HepG2 (cell line): ENCODE measurements around the gene PRSS38. TPM values are rescaled to one million over a fixed set of nuclear protein-coding genes. Genes with fewer than 3 reads are reported as not detected.

ENCODE experiments used
- ATAC-seq: fragments of 200-7000 bp; cut with Tn5 transposase; 3 replicates; pipeline ENCODE4 v1.9.1; 2020; ENCODE audit warnings: mild to moderate bottlenecking, moderate library complexity
- BruUV-seq: library from RNA; stranded (reverse); fragments of 400-500 nt; replicated peaks from 2 replicates; lab custom pipeline; 2021; lab: Mats Ljungman, UMichigan
- CTCF ChIA-PET: fragments of 300-600 bp; formaldehyde crosslinking; extraction: SDS; loops from one replicate; lab custom pipeline; 2021; ENCODE audit warnings: low total read pairs, inconsistent platforms, low intra/inter-chr PET ratio; lab: Yijun Ruan, JAX
- POLR2A ChIA-PET: fragments of 350-600 bp; sonication (Branson Sonifier 250); formaldehyde crosslinking; loops from one replicate; lab custom pipeline; 2020; ENCODE audit warnings: antibody characterized with exemption, inconsistent platforms; lab: Yijun Ruan, JAX
- DNase-seq: peaks from one replicate; pipeline ENCODE4 v3.0.0-alpha.2; 2015; ENCODE audit warnings: low spot score
- FAIRE-seq: peaks from 3 replicates; lab custom pipeline; 2011; peaks lifted over from hg19 to GRCh38; lab: Jason Lieb, UNC
- H2AFZ ChIP-seq: one replicate; pipeline ENCODE4 v1.6.1; 2011; ENCODE audit warnings: low read length, inconsistent platforms
- H3K27ac ChIP-seq: fragments of 300-600 bp; 3 replicates; pipeline ENCODE4 v1.8.0; 2011; ENCODE audit warnings: mixed run types, mild to moderate bottlenecking, mixed read lengths, low read length, inconsistent platforms; ENCODE audit not compliant: insufficient read depth; ENCODE audit errors: extremely low read length
- H3K27me3 ChIP-seq, 2 experiments: fragments of 200-600 bp in 1 of 2; 2 replicates in 1 of 2; 3 replicates in 1 of 2; pipeline versions ENCODE4 v1.6.0 to v1.8.0; 2011; ENCODE audit warnings: low read length in 2 of 2, mild to moderate bottlenecking in 2 of 2, moderate library complexity in 2 of 2, inconsistent platforms in 1 of 2; ENCODE audit not compliant: insufficient read depth in 2 of 2, control insufficient read depth in 1 of 2
- H3K36me3 ChIP-seq, 2 experiments: fragments of 200-600 bp in 1 of 2; replicated peaks in 1 of 2; 2 replicates in 1 of 2; 3 replicates in 1 of 2; pipeline versions ENCODE4 v1.5.1 to v1.8.0; 2011; ENCODE audit warnings: low read length in 2 of 2, inconsistent platforms in 1 of 2; ENCODE audit not compliant: insufficient read depth in 2 of 2, control insufficient read depth in 1 of 2
- H3K4me1 ChIP-seq: 2 replicates; pipeline ENCODE4 v1.5.1; 2012; ENCODE audit warnings: low read length, inconsistent platforms; ENCODE audit not compliant: insufficient read depth
- H3K4me2 ChIP-seq: 2 replicates; pipeline ENCODE4 v1.6.0; 2011; ENCODE audit warnings: low read depth, low read length, inconsistent platforms
- H3K4me3 ChIP-seq, 3 experiments: fragments of 200-600 bp in 1 of 3; sonication (generic), shearing (Covaris generic) in 1 of 3; replicated peaks in 1 of 3; 2 replicates each; pipeline ENCODE4 v1.5.1; 2011 to 2016; ENCODE audit warnings: low read length in 3 of 3, inconsistent platforms in 2 of 3, low read depth in 2 of 3, mild to moderate bottlenecking in 2 of 3, control low read depth in 1 of 3, mixed read lengths in 1 of 3; ENCODE audit not compliant: insufficient read depth in 1 of 3
- H3K79me2 ChIP-seq: one replicate; pipeline ENCODE4 v1.6.1; 2011; ENCODE audit warnings: low read length, inconsistent platforms; ENCODE audit not compliant: insufficient read depth
- H3K9ac ChIP-seq: 2 replicates; pipeline ENCODE4 v1.6.0; 2011; ENCODE audit warnings: mild to moderate bottlenecking, low read depth, low read length, inconsistent platforms; ENCODE audit not compliant: insufficient read depth
- H3K9me3 ChIP-seq: 2 replicates; pipeline ENCODE4 v1.5.1; 2012; ENCODE audit warnings: mild to moderate bottlenecking, low read length
- H4K20me1 ChIP-seq: 2 replicates; pipeline ENCODE4 v1.6.0; 2011; ENCODE audit warnings: inconsistent platforms, mild to moderate bottlenecking, low read length, moderate library complexity; ENCODE audit not compliant: insufficient read depth
- DBP ChIP-seq: sonication (generic); formaldehyde crosslinking; IDR thresholded peaks from 2 replicates; pipeline ENCODE4 v1.4.0; 2020; ENCODE audit warnings: missing genetic modification reagents; ENCODE audit errors: not compliant biosample characterization
- GATA4 ChIP-seq: sonication (generic); IDR thresholded peaks from 2 replicates; pipeline ENCODE4 v1.6.1; 2016; ENCODE audit warnings: antibody characterized with exemption, low read depth, borderline replicate concordance
- HOMEZ ChIP-seq: IDR thresholded peaks from 2 replicates; pipeline ENCODE4 v1.6.1; 2016; ENCODE audit warnings: low read depth
- MEIS2 ChIP-seq: sonication (generic); formaldehyde crosslinking; IDR thresholded peaks from 2 replicates; pipeline ENCODE4 v1.9.0; 2021; ENCODE audit warnings: mild to moderate bottlenecking, missing genetic modification reagents
- NFIB ChIP-seq: sonication (generic); formaldehyde crosslinking; IDR thresholded peaks from 2 replicates; pipeline ENCODE4 v1.9.0; 2021; ENCODE audit warnings: missing genetic modification reagents, mild to moderate bottlenecking, borderline replicate concordance
- PHB2 ChIP-seq: fragments of 450-650 bp; IDR thresholded peaks from 2 replicates; pipeline ENCODE4 v1.6.1; 2018; ENCODE audit not compliant: partially characterized antibody
- RNF219 ChIP-seq: sonication (generic); formaldehyde crosslinking; IDR thresholded peaks from 2 replicates; pipeline ENCODE4 v1.5.0; 2020; ENCODE audit warnings: mild to moderate bottlenecking, missing genetic modification reagents
- TRAFD1 ChIP-seq: sonication (generic); formaldehyde crosslinking; IDR thresholded peaks from 2 replicates; pipeline ENCODE4 v1.5.1; 2020; ENCODE audit warnings: missing genetic modification reagents, mild to moderate bottlenecking, borderline replicate concordance
- ZNF230 ChIP-seq: sonication (generic); formaldehyde crosslinking; IDR thresholded peaks from 2 replicates; pipeline ENCODE4 v1.4.0; 2020; ENCODE audit warnings: mild to moderate bottlenecking, missing genetic modification reagents
- ZNF276 ChIP-seq: sonication (generic); formaldehyde crosslinking; IDR thresholded peaks from 2 replicates; pipeline ENCODE4 v1.4.0; 2020; ENCODE audit warnings: mild to moderate bottlenecking, low read depth, missing genetic modification reagents
- ZNF432 ChIP-seq: sonication (generic); formaldehyde crosslinking; IDR thresholded peaks from 2 replicates; pipeline ENCODE4 v1.5.0; 2020; ENCODE audit warnings: missing genetic modification reagents, mild to moderate bottlenecking, borderline replicate concordance
- ZNF510 ChIP-seq: sonication (generic); formaldehyde crosslinking; IDR thresholded peaks from 2 replicates; pipeline ENCODE4 v1.4.0; 2020; ENCODE audit warnings: low read depth, mild to moderate bottlenecking, missing genetic modification reagents
- ZNF569 ChIP-seq: sonication (generic); formaldehyde crosslinking; IDR thresholded peaks from 2 replicates; pipeline ENCODE4 v1.5.0; 2020; ENCODE audit warnings: mild to moderate bottlenecking, missing genetic modification reagents, moderate library complexity, borderline replicate concordance
- WGBS: methylation state at CpG from one replicate; pipeline ENCODE4 v1.1.6; 2017; ENCODE audit warnings: low lambda C conversion rate; 5-methylcytosine and 5-hydroxymethylcytosine counted together
- in situ Hi-C: cut with HindIII; loops from 2 replicates; pipeline ENCODE4 v1.10.0; 2017; ENCODE audit warnings: low pct_unique_long_range_greater_than_20kb; ENCODE audit not compliant: extremely low pct_ligation_motif_present
- intact Hi-C: fragments of 100-400 bp; cut with micrococcal nuclease; formaldehyde crosslinking; loops from one replicate; pipeline ENCODE4 v1.10.0; 2022; ENCODE audit not compliant: unreplicated experiment
- polyA plus RNA-seq, 8 experiments: library from polyadenylated mRNA; depleted of rRNA in 3 of 8; stranded (reverse) in 7 of 8; unstranded in 1 of 8; fragments of >200 nt; fragmentation: Illumina TruSeq in 4 of 8; extraction: Trizol in 4 of 8; gene quantifications; 2 replicates each; pipeline versions ENCODE4 v1.2.1 to v1.2.3, GENCODE V29; 2011 to 2016; ENCODE audit warnings: low read depth in 4 of 8, missing spikeins in 1 of 8, mixed read lengths in 1 of 8; ENCODE audit not compliant: insufficient read depth in 1 of 8
- total RNA-seq, 5 experiments: library from RNA; depleted of rRNA; stranded (reverse); fragments of >200 nt; fragmentation: Illumina TruSeq; extraction: Trizol; gene quantifications; 2 replicates each; pipeline ENCODE4 v1.2.3, GENCODE V29; 2016; ENCODE audit warnings: low read depth in 1 of 5

PRSS38 gene
- total and polyA plus RNA-seq, 2 of the 13 experiments (the other 11 are each of a cell fraction or from before 2014, with no cell fraction given): not detected

GRCh38 chr1:227774821-227775661 is 40.4 kb upstream of the PRSS38 start:
- Histone ChIP-seq H4K20me1 (no peaks in the 10 kb centered on the region), H2AFZ (no peak overlapping the region), H3K27me3 (no peaks in the 10 kb centered on the region), H3K79me2 (no peaks in the 10 kb centered on the region), H3K36me3 (peaks cover 10 to 21% of the 10 kb centered on the region in 2 experiments; a peak in 4 of 5 replicates), H3K9ac (no peak overlapping the region), H3K27ac (no peak overlapping the region), H3K4me1 (no peaks in the 10 kb centered on the region), H3K4me3 (no peak overlapping the region), H3K4me2 (no peak overlapping the region), H3K9me3 (no peaks in the 10 kb centered on the region)
- ChIA-PET CTCF (no interaction called here), POLR2A (no interaction called here)
- FAIRE-seq (no peak), DNase-seq (no peak), ATAC-seq (no peak)
- in situ Hi-C loops (no loop called here), intact Hi-C loops (no loop called here)
- 96% methylated on average over 12 of the region's 42 CpGs for WGBS
- no TSS peak for BruUV-seq
- TF ChIP-seq HOMEZ (CRISPR knock-in tag) (no peak), GATA4 (no peak), ZNF276 (no peak), ZNF432 (CRISPR knock-in tag) (no peak), DBP (CRISPR knock-in tag) (no peak), PHB2 (no peak), ZNF230 (no peak), MEIS2 (CRISPR knock-in tag) (no peak), RNF219 (no peak), ZNF569 (CRISPR knock-in tag) (no peak), ZNF510 (CRISPR knock-in tag) (no peak), NFIB (no peak), TRAFD1 (CRISPR knock-in tag) (no peak)
